ENCODE results near the gene CALCOCO2. TPM values are rescaled to one million over a fixed set of nuclear protein-coding genes. Genes with fewer than 3 reads are reported as not detected.

The CALCOCO2 gene
- total and polyA plus RNA-seq, 2 experiments from 2014 or later: 14.4 to 16.3 TPM

GRCh38 chr17:48910370-48910769, 79.5 kb downstream of the CALCOCO2 start:
- peak overlapping the region; percentile 96 for H3K4me3 ChIP-seq
- H3K4me2 ChIP-seq: peak overlapping the region; percentile 99
- no peak overlapping the region for H3K27ac Mint-ChIP-seq
- H3K9me2 ChIP-seq (ENCODE audit: insufficient read depth): no peaks in the 10 kb centered on the region
- peaks cover 26% of the 10 kb centered on the region for H3K4me1 ChIP-seq (ENCODE audit: insufficient read depth)
- peaks cover 27% of the 10 kb centered on the region for H3F3A ChIP-seq (replicated peaks; ENCODE audit: low read depth)
- H3K27ac ChIP-seq (ENCODE audit: low read depth): peak overlapping the region; percentile 50; the same call in 1 of the 2 replicates
- peaks cover 38% of the 10 kb centered on the region for H3K36me3 ChIP-seq (ENCODE audit: insufficient read depth)
- H3K27me3 ChIP-seq (ENCODE audit: insufficient read depth): no peaks in the 10 kb centered on the region
- H2AFZ ChIP-seq: no peak overlapping the region
- peak overlapping the region; percentile 93 for H3K4me3 Mint-ChIP-seq
- ATAC-seq: no peak
- peaks cover 52% of the 10 kb centered on the region for H4K20me1 ChIP-seq (replicated peaks; ENCODE audit: insufficient read depth)
- H3K4me1 Mint-ChIP-seq: peaks cover 25% of the 10 kb centered on the region
- H3K79me2 ChIP-seq (replicated peaks; ENCODE audit: insufficient read depth): peaks cover 74% of the 10 kb centered on the region
- TF ChIP-seq NANOG (IDR thresholded peaks at IDR 0.05; ENCODE audit: borderline replicate concordance) (no peak), ZNF462 (CRISPR knock-in tag; IDR thresholded peaks at IDR 0.05) (no peak), CREB1 (CRISPR knock-in tag; IDR thresholded peaks at IDR 0.05; ENCODE audit: low read depth) (no peak), JUNB (IDR thresholded peaks at IDR 0.05; ENCODE audit: unreplicated experiment) (no peak), REST (IDR thresholded peaks at IDR 0.05; ENCODE audit: unreplicated experiment) (no peak), ZNF331 (CRISPR knock-in tag; IDR thresholded peaks at IDR 0.05; ENCODE audit: low read depth) (no peak)
- H3K9me3 Mint-ChIP-seq: no peaks in the 10 kb centered on the region
- DNase-seq (ENCODE audit: low spot score): no peak
- H3K36me3 Mint-ChIP-seq (ENCODE audit: low read depth): peaks cover 51% of the 10 kb centered on the region
- peaks cover 7% of the 10 kb centered on the region for H3K27me3 Mint-ChIP-seq (ENCODE audit: insufficient read depth, low read depth, poor library complexity)
